ENCODE measurements around the gene FILIP1L. TPM values are rescaled to one million over a fixed set of nuclear protein-coding genes. Genes with fewer than 3 reads are reported as not detected.

Gene FILIP1L
- total and polyA plus RNA-seq, 8 donors = 10.6 to 98.4 (median 57.0) TPM

GRCh38 chr3:100047455-100048141, 66.7 kb downstream of the FILIP1L start:
- Histone ChIP-seq H3K27ac (peak overlapping the region; percentile 55 to 83 (median 64)), H3K4me3 (no peak overlapping the region), H3K9me3 (no peaks in the 10 kb centered on the region), H3K36me3 (no peaks in the 10 kb centered on the region), H3K27me3 (no peaks in the 10 kb centered on the region), H3K4me1 (peaks cover 20 to 49% (median 33%) of the 10 kb centered on the region in 4 donors)
- TF ChIP-seq POLR2AphosphoS5 (IDR thresholded peaks at IDR 0.05) = no peak
- TF ChIP-seq POLR2A (IDR thresholded peaks at IDR 0.05) = no peak
- TF ChIP-seq EP300 (IDR thresholded peaks at IDR 0.05) = no peak
- TF ChIP-seq CTCF (IDR thresholded peaks at IDR 0.05) = no peak
- 23 to 42% (median 34%) methylated on average over 6 of the region's 6 CpGs for WGBS, 5 donors
- DNase-seq = peak in 1 of 2 donors; percentile 52
- intact Hi-C loops (cut with DNase I; ENCODE audit: low total_unique reads) = no loop called here

GRCh38 chr3:100046986-100047385, 67.3 kb downstream of the FILIP1L start:
- Histone ChIP-seq H3K36me3 (no peaks in the 10 kb centered on the region), H3K27ac (peak overlapping the region in 4 of 5 donors; percentile 62 to 83 (median 66)), H3K9me3 (no peaks in the 10 kb centered on the region), H3K27me3 (no peaks in the 10 kb centered on the region), H3K4me3 (no peak overlapping the region), H3K4me1 (peaks cover 22 to 55% (median 39%) of the 10 kb centered on the region in 4 donors)
- TF ChIP-seq POLR2A (IDR thresholded peaks at IDR 0.05) (no peak), POLR2AphosphoS5 (IDR thresholded peaks at IDR 0.05) (no peak), EP300 (IDR thresholded peaks at IDR 0.05) (no peak)
- 27 to 58% (median 41%) methylated on average over 2 of the region's 2 CpGs for WGBS, 5 donors
- intact Hi-C loops (cut with DNase I; ENCODE audit: low total_unique reads) = no loop called here
- no peak for DNase-seq

- Histone ChIP-seq H3K4me3 (no peak overlapping the region), H3K9me3 (no peaks in the 10 kb centered on the region), H3K27me3 (no peaks in the 10 kb centered on the region), H3K4me1 (peaks cover 35 to 68% (median 48%) of the 10 kb centered on the region in 4 donors), H3K27ac (peak overlapping the region in 4 of 5 donors; percentile 25 to 83 (median 64)), H3K36me3 (no peaks in the 10 kb centered on the region)
- no peak for TF ChIP-seq CTCF (IDR thresholded peaks at IDR 0.05)
- no peak for TF ChIP-seq POLR2A (IDR thresholded peaks at IDR 0.05)
- TF ChIP-seq EP300 (IDR thresholded peaks at IDR 0.05) = no peak
- TF ChIP-seq POLR2AphosphoS5 (IDR thresholded peaks at IDR 0.05) = no peak
- WGBS, 5 donors = 70 to 84% (median 74%) methylated on average over 3 of the region's 3 CpGs
- intact Hi-C loops (cut with DNase I; ENCODE audit: low total_unique reads) = no loop called here
- peak in 1 of 2 donors; percentile 83 for DNase-seq
Observed at GRCh38 chr3:100045696-100046095, 68.6 kb downstream of the FILIP1L start.

- no peaks in the 10 kb centered on the region for H3K27me3 ChIP-seq
- TF ChIP-seq CTCF (IDR thresholded peaks at IDR 0.05) = no peak
- TF ChIP-seq EP300 (IDR thresholded peaks at IDR 0.05) = no peak
- no peak for TF ChIP-seq POLR2AphosphoS5 (IDR thresholded peaks at IDR 0.05)
- TF ChIP-seq POLR2A (IDR thresholded peaks at IDR 0.05) = no peak
- no peaks in the 10 kb centered on the region for H3K36me3 ChIP-seq
- peak in 1 of 2 donors; percentile 23 for DNase-seq
- peaks cover 44 to 79% (median 60%) of the 10 kb centered on the region in 4 donors for H3K4me1 ChIP-seq
- no peak overlapping the region for H3K4me3 ChIP-seq
- H3K9me3 ChIP-seq = no peaks in the 10 kb centered on the region
- peak overlapping the region in 4 of 5 donors; percentile 25 to 84 (median 63) for H3K27ac ChIP-seq
- intact Hi-C loops (cut with DNase I; ENCODE audit: low total_unique reads) = no loop called here
Observed at GRCh38 chr3:100044369-100044768, 69.9 kb downstream of the FILIP1L start.

- TF ChIP-seq POLR2AphosphoS5 (IDR thresholded peaks at IDR 0.05) (no peak), CTCF (IDR thresholded peaks at IDR 0.05) (no peak), POLR2A (IDR thresholded peaks at IDR 0.05) (no peak), EP300 (IDR thresholded peaks at IDR 0.05) (no peak)
- H3K36me3 ChIP-seq = no peaks in the 10 kb centered on the region
- no peaks in the 10 kb centered on the region for H3K27me3 ChIP-seq
- H3K9me3 ChIP-seq = no peaks in the 10 kb centered on the region
- intact Hi-C loops (cut with DNase I; ENCODE audit: low total_unique reads) = no loop called here
- H3K4me1 ChIP-seq = peaks cover 48 to 83% (median 64%) of the 10 kb centered on the region in 4 donors
- H3K27ac ChIP-seq = peak overlapping the region in 4 of 5 donors; percentile 67 to 86 (median 84)
- 70 to 84% (median 81%) methylated on average over 1 of the region's 1 CpG for WGBS, 5 donors
- no peak overlapping the region for H3K4me3 ChIP-seq
- no peak for DNase-seq
Observed at GRCh38 chr3:100043271-100043670, 71.0 kb downstream of the FILIP1L start.

Data from stomach (tissue), 9 donors.